Measurements from ENCODE around the gene IMMP1L. TPM values are rescaled to one million over a fixed set of nuclear protein-coding genes. Genes with fewer than 3 reads are reported as not detected.

Gene IMMP1L, protein sequence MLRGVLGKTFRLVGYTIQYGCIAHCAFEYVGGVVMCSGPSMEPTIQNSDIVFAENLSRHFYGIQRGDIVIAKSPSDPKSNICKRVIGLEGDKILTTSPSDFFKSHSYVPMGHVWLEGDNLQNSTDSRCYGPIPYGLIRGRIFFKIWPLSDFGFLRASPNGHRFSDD
- total RNA-seq, result 10 to 100 TPM; 24.9 TPM

DNA sequence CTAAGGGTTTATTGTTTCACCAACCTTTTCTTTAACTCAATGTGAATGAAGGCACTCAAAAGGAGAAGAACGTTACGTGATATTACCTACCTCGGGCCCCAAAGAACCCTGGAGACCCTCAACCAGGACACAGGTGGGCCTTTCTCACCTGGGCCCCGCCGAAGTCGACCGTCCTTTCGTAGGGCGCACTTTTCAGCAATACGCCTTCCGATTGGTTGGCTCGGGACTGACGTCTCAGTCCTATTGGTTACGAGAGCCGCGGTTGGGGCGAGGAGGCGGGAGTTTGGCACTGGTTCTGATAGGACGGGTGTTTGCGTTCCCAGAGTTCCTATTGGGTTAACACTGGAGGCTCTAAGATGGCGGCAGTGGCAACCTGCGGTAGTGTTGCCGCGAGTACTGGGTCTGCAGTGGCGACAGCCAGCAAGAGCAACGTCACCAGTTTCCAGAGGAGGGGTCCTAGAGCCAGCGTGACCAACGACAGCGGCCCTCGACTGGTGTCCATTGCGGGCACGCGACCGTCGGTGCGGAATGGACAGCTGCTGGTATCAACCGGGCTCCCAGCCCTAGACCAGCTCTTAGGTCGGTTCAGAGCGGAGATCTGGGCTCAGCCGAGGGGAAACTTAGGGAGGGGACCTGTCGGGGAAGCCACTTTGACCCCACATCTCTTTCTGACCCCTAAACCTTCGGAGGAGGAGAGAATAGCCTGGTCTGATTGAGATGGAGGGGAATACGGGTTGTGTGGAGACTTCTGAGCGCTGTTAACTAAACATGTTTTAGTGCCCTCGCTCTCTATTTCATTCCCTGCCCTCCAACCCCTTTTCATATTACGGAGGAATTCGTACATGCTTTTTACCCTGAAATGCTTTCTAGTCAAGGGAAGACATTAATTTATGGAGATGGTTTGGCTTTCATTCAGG, at the start of gene IMMP1L, which contains the start of gene ELP4:
IMMP1L (minus strand) TSS at position 194 of the 917 bp plus-strand sequence. CDS start 46,346 bp downstream, outside the sequence.
ELP4 (plus strand) TSS at position 339 of the 917 bp plus-strand sequence; CDS start at position 357, 18 bp downstream.
- peaks cover 29 to 31% of the 10 kb centered on the region in 2 donors for H3K4me1 Mint-ChIP-seq (ENCODE audit: low read depth in 2 of 2)
- H3K36me3 Mint-ChIP-seq, result no peaks in the 10 kb centered on the region
- DNase-seq (ENCODE audit: low spot score), result peak; percentile 96
- H3K27ac Mint-ChIP-seq, result peak within 1 kb of the TSS; percentile 95 to 99
- no peaks in the 10 kb centered on the region for H3K9me3 Mint-ChIP-seq
- H3K27me3 Mint-ChIP-seq, result no peaks in the 10 kb centered on the region
- peak; percentile 100 for ATAC-seq
- peak within 1 kb of the TSS; percentile 97 for H3K4me3 Mint-ChIP-seq

DNA sequence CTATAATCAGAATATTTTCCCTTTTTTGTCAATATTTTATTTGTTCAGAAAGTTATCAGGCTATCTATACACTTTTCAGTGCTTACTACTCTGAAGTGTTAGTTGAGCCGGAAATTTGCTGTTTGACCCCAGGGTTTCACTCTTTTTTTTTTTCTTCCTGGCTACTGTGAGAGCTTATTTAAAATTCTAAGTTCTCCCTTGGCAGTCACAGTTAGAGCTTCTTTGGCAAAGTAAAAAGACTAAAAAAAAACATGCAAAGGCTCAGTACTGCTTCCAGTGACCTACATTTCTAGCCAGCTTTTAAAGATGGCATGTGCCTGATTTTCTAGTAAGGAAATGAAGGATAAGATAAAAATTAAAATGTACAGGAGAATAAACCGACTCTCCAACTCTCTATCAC, 48.6 kb upstream of the IMMP1L start:
- no peak for ATAC-seq
- H3K4me3 Mint-ChIP-seq, result no peak overlapping the region
- H3K27ac Mint-ChIP-seq, result no peak overlapping the region
- no peaks in the 10 kb centered on the region for H3K27me3 Mint-ChIP-seq
- no peaks in the 10 kb centered on the region for H3K36me3 Mint-ChIP-seq
- no peak for DNase-seq (ENCODE audit: low spot score)
- H3K4me1 Mint-ChIP-seq (ENCODE audit: low read depth in 2 of 2), result no peaks in the 10 kb centered on the region
- H3K9me3 Mint-ChIP-seq, result no peaks in the 10 kb centered on the region

DNA sequence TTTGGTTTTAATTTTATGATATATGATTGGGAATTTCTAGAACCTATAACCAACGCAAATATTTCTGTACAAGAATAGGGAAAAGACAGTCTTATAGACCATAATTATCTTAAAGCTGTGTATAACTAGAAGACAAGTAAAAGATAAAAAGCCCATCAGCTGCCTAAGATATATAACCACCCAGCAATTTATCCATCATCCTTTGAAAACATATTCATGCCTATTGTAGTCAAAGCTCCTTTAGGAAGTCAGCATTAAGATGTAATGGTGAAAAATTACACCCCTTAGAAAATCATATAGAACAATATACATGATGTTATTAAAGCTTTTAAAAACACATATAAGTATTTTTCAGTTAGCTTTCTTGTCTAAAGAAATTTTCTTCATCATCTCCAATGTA, 46.5 kb upstream of the IMMP1L start:
- Mint-ChIP-seq H3K36me3 (no peaks in the 10 kb centered on the region), H3K27ac (no peak overlapping the region), H3K9me3 (no peaks in the 10 kb centered on the region), H3K27me3 (no peaks in the 10 kb centered on the region), H3K4me3 (no peak overlapping the region), H3K4me1 (ENCODE audit: low read depth in 2 of 2) (peaks cover 0 to 3% of the 10 kb centered on the region in 2 donors)
- ATAC-seq (no peak), DNase-seq (ENCODE audit: low spot score) (no peak)

DNA sequence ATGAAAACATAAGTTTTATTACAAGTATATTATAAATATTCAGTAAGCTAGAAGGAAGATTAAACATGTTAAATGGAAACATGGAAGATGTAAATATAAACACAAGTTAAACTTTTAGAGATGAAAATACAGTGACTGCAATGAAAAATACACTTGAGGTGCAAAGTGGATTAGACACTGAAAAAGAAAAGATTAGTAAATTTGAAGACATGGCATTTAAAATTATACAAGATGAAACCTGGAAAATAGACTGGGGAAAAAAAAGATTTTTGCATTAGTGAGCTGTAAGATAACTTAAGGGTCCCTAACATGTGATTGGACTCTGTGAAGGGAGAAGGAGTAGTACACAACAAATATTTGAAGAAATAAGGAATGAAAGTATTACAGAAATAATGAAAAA, 33.4 kb upstream of the IMMP1L start:
- peaks cover 41% of the 10 kb centered on the region for H3K36me3 Mint-ChIP-seq
- H3K4me1 Mint-ChIP-seq (ENCODE audit: low read depth in 2 of 2), result no peaks in the 10 kb centered on the region
- H3K4me3 Mint-ChIP-seq, result no peak overlapping the region
- peaks cover 10% of the 10 kb centered on the region for H3K9me3 Mint-ChIP-seq
- no peaks in the 10 kb centered on the region for H3K27me3 Mint-ChIP-seq
- DNase-seq (ENCODE audit: low spot score) (no peak), ATAC-seq (no peak)
- H3K27ac Mint-ChIP-seq, result no peak overlapping the region

DNA sequence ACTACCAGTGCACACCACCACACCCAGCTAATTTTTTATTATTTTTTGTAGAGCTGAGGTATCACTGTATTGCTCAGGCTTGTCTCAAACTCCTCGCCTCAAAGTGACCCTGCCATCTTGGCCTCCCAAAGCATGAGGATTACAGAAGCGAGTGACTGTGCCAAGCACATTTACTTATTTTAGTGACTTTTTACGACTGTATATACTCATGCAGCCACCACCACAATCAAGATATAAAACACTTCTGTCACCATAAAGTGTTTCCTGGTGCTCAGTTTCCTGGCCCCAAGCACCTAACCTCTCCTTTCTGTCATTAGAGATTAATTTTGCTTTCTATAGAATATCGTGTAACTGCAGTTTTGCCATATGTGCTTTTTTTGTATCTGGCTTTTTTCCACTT, 26.1 kb upstream of the IMMP1L start:
- Mint-ChIP-seq H3K27me3 (no peaks in the 10 kb centered on the region), H3K4me1 (ENCODE audit: low read depth in 2 of 2) (peaks cover 3 to 6% of the 10 kb centered on the region in 2 donors), H3K27ac (no peak overlapping the region), H3K36me3 (no peaks in the 10 kb centered on the region), H3K9me3 (no peaks in the 10 kb centered on the region), H3K4me3 (no peak overlapping the region)
- DNase-seq (ENCODE audit: low spot score) (no peak), ATAC-seq (no peak)

DNA sequence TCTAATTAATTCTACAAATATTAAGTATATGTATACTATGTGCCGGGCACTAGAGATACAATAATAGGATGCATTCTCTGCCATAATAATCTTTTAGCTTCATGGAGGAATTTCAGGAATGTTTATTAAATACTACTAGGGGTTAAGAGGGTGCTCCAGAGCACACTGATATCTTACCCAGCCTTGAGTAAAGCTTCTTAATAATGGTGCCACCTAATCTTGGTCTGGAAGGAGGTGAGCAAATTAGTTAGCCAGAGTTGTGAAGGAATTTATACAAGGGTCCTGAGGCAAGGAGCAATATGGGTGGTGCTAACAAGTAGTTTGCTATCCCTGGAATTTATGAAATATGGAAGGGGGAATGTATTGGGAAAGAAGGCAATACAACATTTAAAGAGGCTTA, 21.9 kb upstream of the IMMP1L start:
- Mint-ChIP-seq H3K4me1 (ENCODE audit: low read depth in 2 of 2) (peaks cover 6 to 11% of the 10 kb centered on the region in 2 donors), H3K9me3 (no peaks in the 10 kb centered on the region), H3K27me3 (no peaks in the 10 kb centered on the region), H3K36me3 (no peaks in the 10 kb centered on the region), H3K4me3 (no peak overlapping the region), H3K27ac (no peak overlapping the region)
- DNase-seq (ENCODE audit: low spot score) (no peak), ATAC-seq (no peak)

DNA sequence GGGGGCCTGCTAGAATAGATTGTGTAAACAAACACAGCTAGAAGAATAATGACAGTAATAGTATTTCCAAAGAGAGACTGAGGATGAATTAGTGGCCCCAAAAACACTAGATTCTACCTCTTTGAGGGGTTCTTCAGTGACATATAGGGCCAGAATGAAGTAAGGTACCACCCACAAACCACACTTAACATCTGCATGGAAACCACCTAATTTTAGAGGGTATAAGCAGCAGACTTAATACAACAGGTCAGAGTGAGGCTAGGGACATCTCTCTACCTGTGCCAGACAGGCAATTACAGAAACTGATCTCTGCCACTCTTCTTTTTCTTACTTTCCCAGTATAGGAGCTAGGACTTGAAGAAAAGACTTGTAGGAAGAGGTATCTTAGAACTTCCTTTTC, 20.3 kb upstream of the IMMP1L start:
- no peaks in the 10 kb centered on the region for H3K36me3 Mint-ChIP-seq
- no peak overlapping the region for H3K4me3 Mint-ChIP-seq
- peaks cover 6 to 11% of the 10 kb centered on the region in 2 donors for H3K4me1 Mint-ChIP-seq (ENCODE audit: low read depth in 2 of 2)
- H3K27me3 Mint-ChIP-seq, result no peaks in the 10 kb centered on the region
- DNase-seq (ENCODE audit: low spot score) (no peak), ATAC-seq (peak in 1 of 2 donors; percentile 20)
- no peaks in the 10 kb centered on the region for H3K9me3 Mint-ChIP-seq
- no peak overlapping the region for H3K27ac Mint-ChIP-seq

DNA sequence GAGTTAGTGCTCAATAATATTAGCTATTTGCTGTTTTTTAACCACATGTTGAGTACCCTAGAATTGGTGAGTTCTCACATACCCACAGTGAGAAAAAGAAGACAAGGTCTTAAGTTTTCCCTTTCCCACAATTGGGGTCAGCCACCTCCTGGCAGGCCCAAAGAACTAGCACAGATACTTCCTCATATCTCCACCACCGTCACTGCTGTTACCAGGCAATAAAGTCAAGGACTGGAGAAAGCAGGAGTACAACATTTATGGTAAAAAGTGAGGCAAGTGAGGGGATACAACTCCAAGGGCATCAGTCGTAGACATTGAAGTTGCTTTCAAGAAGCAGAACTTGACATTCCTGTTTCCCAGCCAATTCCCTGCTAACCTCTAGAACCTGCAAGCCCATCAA, 19.8 kb upstream of the IMMP1L start:
- Mint-ChIP-seq H3K36me3 (no peaks in the 10 kb centered on the region), H3K4me1 (ENCODE audit: low read depth in 2 of 2) (peaks cover 6 to 11% of the 10 kb centered on the region in 2 donors), H3K4me3 (no peak overlapping the region), H3K9me3 (no peaks in the 10 kb centered on the region), H3K27ac (no peak overlapping the region), H3K27me3 (no peaks in the 10 kb centered on the region)
- no peak for ATAC-seq
- no peak for DNase-seq (ENCODE audit: low spot score)

DNA sequence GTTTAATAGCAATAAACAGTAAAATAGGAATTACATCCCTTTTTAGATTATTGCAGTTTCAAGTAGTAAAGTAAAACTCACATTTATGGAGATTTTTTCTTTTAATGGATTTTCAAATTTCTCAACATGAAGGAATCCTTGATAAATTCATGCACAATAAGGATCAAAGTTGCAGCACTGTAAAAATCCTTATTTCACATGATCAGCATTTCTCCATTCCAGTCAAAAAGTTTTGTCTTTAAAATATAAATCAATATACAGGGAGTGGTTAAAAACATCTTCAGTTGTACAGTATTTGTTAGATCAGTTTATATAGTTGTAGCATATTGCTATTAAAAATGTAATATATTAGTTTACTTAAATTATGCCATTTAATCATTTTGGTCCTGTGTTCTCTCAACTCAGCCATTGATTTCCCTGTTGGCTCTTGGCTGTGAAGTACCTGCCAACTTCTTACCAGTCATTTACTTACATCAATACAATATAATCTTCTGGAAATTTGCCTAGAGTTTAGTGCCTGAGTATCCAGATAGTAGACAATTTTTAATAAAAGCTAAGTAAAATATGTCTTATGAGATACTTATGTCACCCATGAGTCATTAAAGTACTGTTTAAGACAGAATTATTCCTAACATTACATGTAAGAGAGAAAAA, 12.2 kb upstream of the IMMP1L start:
- Mint-ChIP-seq H3K36me3 (no peaks in the 10 kb centered on the region), H3K4me3 (no peak overlapping the region), H3K27ac (no peak overlapping the region), H3K9me3 (no peaks in the 10 kb centered on the region), H3K27me3 (no peaks in the 10 kb centered on the region), H3K4me1 (ENCODE audit: low read depth in 2 of 2) (no peaks in the 10 kb centered on the region)
- no peak for DNase-seq (ENCODE audit: low spot score)
- ATAC-seq, result no peak

DNA sequence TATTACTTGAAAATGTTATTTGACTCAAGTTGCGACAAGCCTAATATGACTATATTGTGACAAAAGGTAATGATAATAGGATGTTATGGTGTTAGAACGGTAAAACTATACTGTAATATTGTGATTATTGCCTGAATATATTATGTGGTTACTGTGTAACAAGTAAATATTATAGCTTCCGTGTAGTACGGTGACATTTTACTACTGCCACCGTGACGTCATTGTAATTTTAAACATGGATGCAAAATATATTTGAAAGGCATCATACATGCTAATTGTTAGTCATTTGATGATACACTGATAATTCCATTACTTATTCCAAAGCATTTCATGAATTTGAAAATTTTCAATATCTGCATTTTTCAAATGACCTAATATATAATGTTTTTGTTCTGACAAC, 2.7 kb upstream of the IMMP1L start:
- H3K4me3 Mint-ChIP-seq, result no peak overlapping the region

DNA sequence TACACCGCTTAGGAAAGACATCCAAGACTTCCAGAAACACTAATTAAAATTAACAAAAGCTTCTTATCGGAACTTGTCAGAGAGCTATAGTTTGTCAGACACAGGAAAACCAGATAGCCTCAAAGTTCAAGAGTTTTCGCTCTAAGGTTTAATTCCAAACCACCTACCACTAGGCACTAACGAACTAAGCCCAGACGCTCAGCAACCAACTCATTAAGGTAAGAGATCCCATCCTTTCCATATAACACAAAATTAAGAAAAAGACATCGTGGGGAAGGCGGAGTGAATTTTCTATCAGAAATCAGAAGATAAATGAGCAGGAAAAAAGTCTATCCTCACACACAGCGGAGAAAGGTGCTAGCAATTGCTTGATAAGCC, 382 bp downstream of the IMMP1L start:
- ATAC-seq (no peak), DNase-seq (ENCODE audit: low spot score) (no peak)
- Mint-ChIP-seq H3K27me3 (no peaks in the 10 kb centered on the region), H3K36me3 (no peaks in the 10 kb centered on the region), H3K4me1 (ENCODE audit: low read depth in 2 of 2) (peaks cover 29 to 31% of the 10 kb centered on the region in 2 donors), H3K9me3 (no peaks in the 10 kb centered on the region), H3K27ac (peak overlapping the region; percentile 95 to 99), H3K4me3 (peak overlapping the region; percentile 97)

More for the DNA sequence above, 2.7 kb upstream of the IMMP1L start:
- H3K27me3 Mint-ChIP-seq, result no peaks in the 10 kb centered on the region
- no peaks in the 10 kb centered on the region for H3K36me3 Mint-ChIP-seq
- ATAC-seq, result no peak
- H3K27ac Mint-ChIP-seq, result no peak overlapping the region
- peaks cover 21 to 22% of the 10 kb centered on the region in 2 donors for H3K4me1 Mint-ChIP-seq (ENCODE audit: low read depth in 2 of 2)
- no peak for DNase-seq (ENCODE audit: low spot score)
- H3K9me3 Mint-ChIP-seq, result no peaks in the 10 kb centered on the region

DNA sequence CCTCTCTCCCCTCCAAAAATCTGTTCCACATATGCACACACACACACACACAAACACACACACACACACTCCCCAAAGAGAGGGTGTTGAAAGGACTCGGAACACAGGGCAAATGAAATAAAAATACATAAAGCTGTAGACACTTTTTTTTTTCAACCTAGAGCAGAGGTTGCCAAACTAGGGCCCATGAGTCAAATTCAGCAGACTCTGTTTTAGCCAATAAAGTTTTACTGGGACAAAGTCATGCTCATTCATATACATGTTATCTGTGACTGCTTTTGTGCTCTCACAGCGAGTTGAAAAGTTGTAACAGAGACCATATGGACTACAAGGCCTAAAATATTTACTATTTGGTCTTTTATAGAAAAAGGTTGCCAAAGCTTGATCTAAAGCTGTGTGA, 8.9 kb downstream of the IMMP1L start:
- no peaks in the 10 kb centered on the region for H3K9me3 Mint-ChIP-seq
- peaks cover 6 to 8% of the 10 kb centered on the region in 2 donors for H3K4me1 Mint-ChIP-seq (ENCODE audit: low read depth in 2 of 2)
- H3K27me3 Mint-ChIP-seq, result no peaks in the 10 kb centered on the region
- no peak for DNase-seq (ENCODE audit: low spot score)
- H3K27ac Mint-ChIP-seq, result no peak overlapping the region
- ATAC-seq, result no peak
- no peak overlapping the region for H3K4me3 Mint-ChIP-seq
- no peaks in the 10 kb centered on the region for H3K36me3 Mint-ChIP-seq

DNA sequence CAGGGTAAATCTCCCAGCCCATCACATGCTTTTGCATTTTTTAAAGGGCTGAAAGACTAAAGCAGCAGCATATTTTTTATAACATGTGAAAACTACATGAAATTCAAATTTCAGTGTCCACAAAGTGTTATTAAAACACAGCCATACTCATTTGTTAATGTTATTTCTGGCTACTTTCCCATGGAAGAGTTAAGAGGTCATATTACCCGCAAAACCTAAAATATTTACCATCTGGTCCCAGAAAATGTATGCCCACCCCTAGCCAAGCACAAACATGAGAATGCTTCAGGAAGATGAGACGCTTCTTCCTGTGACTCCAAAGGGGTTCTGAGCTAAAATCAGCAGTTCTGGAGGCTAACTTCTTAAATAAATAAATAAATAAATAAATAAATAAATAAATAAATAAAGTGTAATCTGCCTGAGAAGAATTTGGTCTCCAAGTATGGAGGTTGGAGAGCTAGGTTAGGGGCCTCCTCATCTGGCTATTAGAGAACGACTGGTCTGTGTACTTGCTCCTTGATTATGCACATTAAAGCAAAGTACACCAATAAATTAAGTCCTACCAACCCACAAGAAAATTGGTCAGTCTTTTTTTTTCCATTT, 9.7 kb downstream of the IMMP1L start:
- no peak for ATAC-seq
- peaks cover 9% of the 10 kb centered on the region for H3K36me3 Mint-ChIP-seq
- no peak overlapping the region for H3K27ac Mint-ChIP-seq
- no peaks in the 10 kb centered on the region for H3K27me3 Mint-ChIP-seq
- no peak for DNase-seq (ENCODE audit: low spot score)
- peaks cover 4% of the 10 kb centered on the region for H3K9me3 Mint-ChIP-seq
- H3K4me1 Mint-ChIP-seq (ENCODE audit: low read depth in 2 of 2), result peaks cover under 1 to 8% of the 10 kb centered on the region in 2 donors
- H3K4me3 Mint-ChIP-seq, result no peak overlapping the region

Measured in natural killer cell treated with Interleukin-12 subunit alpha and Interleukin-12 subunit beta and Interleukin-15 and Interleukin-18, amount 100 ng/mL, for 72 hours (primary cell).